Measurements from ENCODE around the gene XKR8.

The XKR8 gene

GRCh38 chr1:27956761-27957160 is 3.0 kb upstream of the XKR8 start:
- DNase-seq (ENCODE audit: low read depth): no peak

GRCh38 chr1:27957655-27958054 is 2.1 kb upstream of the XKR8 start:
- no peak for DNase-seq (ENCODE audit: low read depth)

- DNase-seq (ENCODE audit: low read depth): no peak
Measured at GRCh38 chr1:27958513-27958912, 1.3 kb upstream of the XKR8 start.

- DNase-seq (ENCODE audit: low read depth): no peak
Measured at GRCh38 chr1:27960762-27961645, 1.2 kb downstream of the XKR8 start.

- no peak for DNase-seq (ENCODE audit: low read depth)
Measured at GRCh38 chr1:27961646-27962221, 2.0 kb downstream of the XKR8 start.

GRCh38 chr1:27963393-27963792 is 3.6 kb downstream of the XKR8 start:
- DNase-seq (ENCODE audit: low read depth): no peak

- no peak for DNase-seq (ENCODE audit: low read depth)
Measured at GRCh38 chr1:27966402-27967105, 6.8 kb downstream of the XKR8 start.

GRCh38 chr1:27967106-27967883 is 7.5 kb downstream of the XKR8 start:
- no peak for DNase-seq (ENCODE audit: low read depth)

GRCh38 chr1:27967884-27968466 is 8.2 kb downstream of the XKR8 start:
- DNase-seq (ENCODE audit: low read depth): no peak

GRCh38 chr1:27968692-27969091 is 8.9 kb downstream of the XKR8 start:
- DNase-seq (ENCODE audit: low read depth): no peak

- no peak for DNase-seq (ENCODE audit: low read depth)
Measured at GRCh38 chr1:27970401-27970800, 10.6 kb downstream of the XKR8 start.

- DNase-seq (ENCODE audit: low read depth): no peak
Measured at GRCh38 chr1:27971674-27972073, 11.9 kb downstream of the XKR8 start.

- DNase-seq (ENCODE audit: low read depth): no peak
Measured at GRCh38 chr1:27972141-27972540, 12.4 kb downstream of the XKR8 start.

- DNase-seq (ENCODE audit: low read depth): no peak
Measured at GRCh38 chr1:27973771-27974416, 14.1 kb downstream of the XKR8 start.

GRCh38 chr1:27974417-27974781 is 14.6 kb downstream of the XKR8 start:
- no peak for DNase-seq (ENCODE audit: low read depth)

- DNase-seq (ENCODE audit: low read depth): no peak
Measured at GRCh38 chr1:27979151-27979858, 19.5 kb downstream of the XKR8 start.

GRCh38 chr1:27979859-27980201 is 20.1 kb downstream of the XKR8 start:
- no peak for DNase-seq (ENCODE audit: low read depth)

GRCh38 chr1:27980216-27980845 is 20.6 kb downstream of the XKR8 start:
- DNase-seq (ENCODE audit: low read depth): no peak

- DNase-seq (ENCODE audit: low read depth): no peak
Measured at GRCh38 chr1:27981145-27981544, 21.4 kb downstream of the XKR8 start.

- DNase-seq (ENCODE audit: low read depth): no peak
Measured at GRCh38 chr1:27990920-27991537, 31.3 kb downstream of the XKR8 start.

Data from activated T-helper 1 cell treated with Interleukin-2 at 50 U/mL for 16 hours (primary cell).